Thyroid gland (tissue), 4 donors: Measurements from ENCODE around the gene CENPX.

ENCODE experiments used
- POLR2A ChIP-seq, 2 donors: fragments of 450-650 bp; IDR thresholded peaks; one replicate each; pipeline ENCODE4 v1.6.1; 2017; ENCODE audit warnings: antibody characterized with exemption in 2 of 2, mild to moderate bottlenecking in 2 of 2, moderate library complexity in 1 of 2
- TF ChIP-seq, protein P1 (sequence below), 6 experiments: fragments of 200-600 bp in 3 of 6; fragments of 450-650 bp in 3 of 6; sonication (generic) in 3 of 6; IDR thresholded peaks; one replicate each; pipeline ENCODE4 v1.5.1; 2016 to 2019; ENCODE audit warnings: antibody characterized with exemption in 6 of 6, mild to moderate bottlenecking in 2 of 6, inconsistent platforms in 1 of 6, moderate library complexity in 1 of 6

DNA sequence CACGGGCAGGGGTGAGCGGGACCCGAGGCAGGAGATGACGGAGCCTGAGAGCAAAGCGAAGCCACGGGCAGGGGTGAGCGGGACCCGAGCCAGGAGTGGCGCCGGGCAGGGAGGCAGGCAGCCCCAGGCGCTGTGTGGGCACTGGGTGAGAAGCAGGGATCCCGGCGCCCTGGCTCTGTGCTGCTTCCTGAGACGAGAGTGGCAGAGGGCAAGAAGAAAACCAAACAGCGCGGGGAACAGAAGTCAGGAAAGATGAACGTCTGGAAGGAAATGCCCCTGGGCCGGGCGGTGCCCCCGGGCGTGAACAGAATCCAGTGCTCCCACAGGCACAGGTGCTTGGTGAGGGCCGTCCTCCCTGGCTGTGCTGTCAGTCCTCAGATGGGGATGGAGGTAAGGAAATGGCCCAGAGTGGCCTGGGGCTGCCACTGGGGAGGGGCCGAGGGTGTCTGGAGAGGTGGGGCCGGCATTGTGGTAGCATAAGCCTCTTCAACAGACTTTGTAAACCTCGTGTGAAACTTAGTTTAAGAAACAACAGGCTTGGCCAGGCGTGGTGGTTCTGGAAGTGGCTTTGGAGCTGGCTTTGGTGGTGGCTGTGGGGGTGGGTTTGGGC is 35.4 kb downstream of the CENPX start:
- TF ChIP-seq, protein P1, sequence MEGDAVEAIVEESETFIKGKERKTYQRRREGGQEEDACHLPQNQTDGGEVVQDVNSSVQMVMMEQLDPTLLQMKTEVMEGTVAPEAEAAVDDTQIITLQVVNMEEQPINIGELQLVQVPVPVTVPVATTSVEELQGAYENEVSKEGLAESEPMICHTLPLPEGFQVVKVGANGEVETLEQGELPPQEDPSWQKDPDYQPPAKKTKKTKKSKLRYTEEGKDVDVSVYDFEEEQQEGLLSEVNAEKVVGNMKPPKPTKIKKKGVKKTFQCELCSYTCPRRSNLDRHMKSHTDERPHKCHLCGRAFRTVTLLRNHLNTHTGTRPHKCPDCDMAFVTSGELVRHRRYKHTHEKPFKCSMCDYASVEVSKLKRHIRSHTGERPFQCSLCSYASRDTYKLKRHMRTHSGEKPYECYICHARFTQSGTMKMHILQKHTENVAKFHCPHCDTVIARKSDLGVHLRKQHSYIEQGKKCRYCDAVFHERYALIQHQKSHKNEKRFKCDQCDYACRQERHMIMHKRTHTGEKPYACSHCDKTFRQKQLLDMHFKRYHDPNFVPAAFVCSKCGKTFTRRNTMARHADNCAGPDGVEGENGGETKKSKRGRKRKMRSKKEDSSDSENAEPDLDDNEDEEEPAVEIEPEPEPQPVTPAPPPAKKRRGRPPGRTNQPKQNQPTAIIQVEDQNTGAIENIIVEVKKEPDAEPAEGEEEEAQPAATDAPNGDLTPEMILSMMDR (IDR thresholded peaks at IDR 0.05): no peak
- no peak for TF ChIP-seq POLR2A (IDR thresholded peaks at IDR 0.05)
